Measurements from ENCODE around the gene RNF130. TPM values are rescaled to one million over a fixed set of nuclear protein-coding genes. Genes with fewer than 3 reads are reported as not detected.

RNF130 gene
- total RNA-seq, 2 experiments from 2014 or later, result 10.7 to 11.5 TPM

GRCh38 chr5:180050121-180050940 is 21.2 kb downstream of the RNF130 start:
- Mint-ChIP-seq H3K4me3 (no peak overlapping the region), H3K27me3 (peaks cover 2% of the 10 kb centered on the region), H3K4me1 (no peaks in the 10 kb centered on the region), H3K27ac (no peak overlapping the region), H3K36me3 (no peaks in the 10 kb centered on the region), H3K9me3 (no peaks in the 10 kb centered on the region)
- POLR2A ChIA-PET, result no interaction called here
- no peak for ATAC-seq (ENCODE audit: low read depth)
- no peak for DNase-seq

GRCh38 chr5:180049185-180049548 is 22.4 kb downstream of the RNF130 start:
- POLR2A ChIA-PET, result no interaction called here
- Mint-ChIP-seq H3K9me3 (no peaks in the 10 kb centered on the region), H3K36me3 (no peaks in the 10 kb centered on the region)

GRCh38 chr5:180047667-180048066 is 23.9 kb downstream of the RNF130 start:
- Mint-ChIP-seq H3K9me3 (no peaks in the 10 kb centered on the region), H3K27ac (no peak overlapping the region), H3K27me3 (no peaks in the 10 kb centered on the region), H3K4me1 (no peaks in the 10 kb centered on the region), H3K4me3 (no peak overlapping the region), H3K36me3 (no peaks in the 10 kb centered on the region)
- ATAC-seq (ENCODE audit: low read depth) (no peak), DNase-seq (no peak)
- POLR2A ChIA-PET, result no interaction called here

More at GRCh38 chr5:180049185-180049548, 22.4 kb downstream of the RNF130 start:
- Mint-ChIP-seq H3K27ac (no peak overlapping the region), H3K4me1 (no peaks in the 10 kb centered on the region), H3K4me3 (no peak overlapping the region), H3K27me3 (peaks cover 2% of the 10 kb centered on the region)
- ATAC-seq (ENCODE audit: low read depth) (no peak), DNase-seq (no peak)

- Mint-ChIP-seq H3K9me3 (no peaks in the 10 kb centered on the region), H3K27me3 (no peaks in the 10 kb centered on the region), H3K27ac (no peak overlapping the region), H3K4me1 (no peaks in the 10 kb centered on the region), H3K36me3 (no peaks in the 10 kb centered on the region), H3K4me3 (no peak overlapping the region)
- ATAC-seq (ENCODE audit: low read depth) (no peak), DNase-seq (no peak)
- POLR2A ChIA-PET, result no interaction called here
These were observed 24.9 kb downstream of the RNF130 start for GRCh38 chr5:180046656-180047055.

GRCh38 chr5:180045889-180046499 is 25.6 kb downstream of the RNF130 start:
- H3K4me3 Mint-ChIP-seq, result no peak overlapping the region

GRCh38 chr5:180043377-180043776 is 28.2 kb downstream of the RNF130 start:
- POLR2A ChIA-PET, result no interaction called here
- ATAC-seq (ENCODE audit: low read depth) (no peak), DNase-seq (no peak)
- no peak overlapping the region for H3K4me3 Mint-ChIP-seq
- no peaks in the 10 kb centered on the region for H3K27me3 Mint-ChIP-seq
- no peaks in the 10 kb centered on the region for H3K36me3 Mint-ChIP-seq
- H3K9me3 Mint-ChIP-seq, result no peaks in the 10 kb centered on the region
- H3K27ac Mint-ChIP-seq, result no peak overlapping the region
- H3K4me1 Mint-ChIP-seq, result no peaks in the 10 kb centered on the region

More at GRCh38 chr5:180045889-180046499, 25.6 kb downstream of the RNF130 start:
- H3K4me1 Mint-ChIP-seq, result no peaks in the 10 kb centered on the region
- POLR2A ChIA-PET, result no interaction called here
- no peaks in the 10 kb centered on the region for H3K27me3 Mint-ChIP-seq
- no peak overlapping the region for H3K27ac Mint-ChIP-seq
- ATAC-seq (ENCODE audit: low read depth) (no peak), DNase-seq (no peak)
- H3K9me3 Mint-ChIP-seq, result no peaks in the 10 kb centered on the region
- H3K36me3 Mint-ChIP-seq, result no peaks in the 10 kb centered on the region

GRCh38 chr5:180041301-180042274 is 30.0 kb downstream of the RNF130 start:
- peaks cover 9% of the 10 kb centered on the region for H3K36me3 Mint-ChIP-seq
- H3K4me3 Mint-ChIP-seq, result no peak overlapping the region
- no peaks in the 10 kb centered on the region for H3K9me3 Mint-ChIP-seq

GRCh38 chr5:180040287-180041214 is 31.0 kb downstream of the RNF130 start:
- DNase-seq (no peak), ATAC-seq (ENCODE audit: low read depth) (no peak)
- no peak overlapping the region for H3K27ac Mint-ChIP-seq
- H3K36me3 Mint-ChIP-seq, result peaks cover 17% of the 10 kb centered on the region
- H3K4me1 Mint-ChIP-seq, result no peaks in the 10 kb centered on the region
- POLR2A ChIA-PET, result no interaction called here
- H3K4me3 Mint-ChIP-seq, result no peak overlapping the region
- no peaks in the 10 kb centered on the region for H3K27me3 Mint-ChIP-seq
- peaks cover 5% of the 10 kb centered on the region for H3K9me3 Mint-ChIP-seq

More at GRCh38 chr5:180041301-180042274, 30.0 kb downstream of the RNF130 start:
- no peak overlapping the region for H3K27ac Mint-ChIP-seq
- H3K4me1 Mint-ChIP-seq, result no peaks in the 10 kb centered on the region
- no peak for DNase-seq
- ATAC-seq (ENCODE audit: low read depth), result no peak
- H3K27me3 Mint-ChIP-seq, result no peaks in the 10 kb centered on the region
- POLR2A ChIA-PET, result no interaction called here

- no peaks in the 10 kb centered on the region for H3K27me3 Mint-ChIP-seq
- ATAC-seq (ENCODE audit: low read depth), result no peak
- H3K9me3 Mint-ChIP-seq, result peaks cover 15% of the 10 kb centered on the region
- H3K4me1 Mint-ChIP-seq, result no peaks in the 10 kb centered on the region
- no peak for DNase-seq
- H3K4me3 Mint-ChIP-seq, result no peak overlapping the region
- POLR2A ChIA-PET, result no interaction called here
- peaks cover 25% of the 10 kb centered on the region for H3K36me3 Mint-ChIP-seq
- H3K27ac Mint-ChIP-seq, result no peak overlapping the region
These were observed 36.2 kb downstream of the RNF130 start for GRCh38 chr5:180035206-180035931.

GRCh38 chr5:180034564-180034963 is 37.0 kb downstream of the RNF130 start:
- peaks cover 15% of the 10 kb centered on the region for H3K9me3 Mint-ChIP-seq
- POLR2A ChIA-PET, result no interaction called here
- H3K4me1 Mint-ChIP-seq, result no peaks in the 10 kb centered on the region
- no peaks in the 10 kb centered on the region for H3K27me3 Mint-ChIP-seq
- ATAC-seq (ENCODE audit: low read depth) (no peak), DNase-seq (no peak)
- H3K27ac Mint-ChIP-seq, result no peak overlapping the region
- H3K36me3 Mint-ChIP-seq, result peaks cover 25% of the 10 kb centered on the region
- no peak overlapping the region for H3K4me3 Mint-ChIP-seq

GRCh38 chr5:180027459-180028089 is 44.0 kb downstream of the RNF130 start:
- no peak overlapping the region for H3K4me3 Mint-ChIP-seq
- POLR2A ChIA-PET, result no interaction called here

More at GRCh38 chr5:180027459-180028089, 44.0 kb downstream of the RNF130 start:
- Mint-ChIP-seq H3K4me1 (no peaks in the 10 kb centered on the region), H3K27ac (no peak overlapping the region), H3K36me3 (peaks cover 2% of the 10 kb centered on the region), H3K27me3 (no peaks in the 10 kb centered on the region), H3K9me3 (no peaks in the 10 kb centered on the region)
- ATAC-seq (ENCODE audit: low read depth), result no peak
- no peak for DNase-seq

Data from activated naive CD8-positive, alpha-beta T cell treated with anti-CD3 and anti-CD28 coated beads, Interleukin-2, amount 10 ng/mL, durations not matched to agents 7 days and 5 days (primary cell).